ENCODE measurements around the gene P4HB. TPM values are rescaled to one million over a fixed set of nuclear protein-coding genes. Genes with fewer than 3 reads are reported as not detected.

Gene P4HB
- total RNA-seq, 2 experiments from 2014 or later, result 388 to 577 TPM

GRCh38 chr17:81813861-81814683, 46.3 kb downstream of the P4HB start:
- ChIA-PET POLR2A (no interaction called here), CTCF (ENCODE audit: unreplicated experiment) (no interaction called here)
- Histone ChIP-seq H3K9me3 (ENCODE audit: low read length) (no peaks in the 10 kb centered on the region), H4K20me1 (ENCODE audit: insufficient read depth, low read length) (no peaks in the 10 kb centered on the region), H3K4me1 (ENCODE audit: insufficient read depth, low read length, poor library complexity, severe bottlenecking) (no peaks in the 10 kb centered on the region), H3K36me3 (ENCODE audit: insufficient read depth, low read length) (no peaks in the 10 kb centered on the region), H3K27ac (ENCODE audit: low read depth, low read length, poor library complexity, severe bottlenecking) (no peak overlapping the region), H3K79me2 (ENCODE audit: insufficient read depth, low read depth, low read length) (no peaks in the 10 kb centered on the region), H3K9me2 (ENCODE audit: insufficient read depth, low read length) (no peaks in the 10 kb centered on the region), H3K4me3 (ENCODE audit: low read depth, low read length, poor library complexity, severe bottlenecking) (no peak overlapping the region), H2AFZ (ENCODE audit: low read length) (no peak overlapping the region), H3K4me2 (ENCODE audit: low read length) (no peak overlapping the region)
- TF ChIP-seq, protein P1, sequence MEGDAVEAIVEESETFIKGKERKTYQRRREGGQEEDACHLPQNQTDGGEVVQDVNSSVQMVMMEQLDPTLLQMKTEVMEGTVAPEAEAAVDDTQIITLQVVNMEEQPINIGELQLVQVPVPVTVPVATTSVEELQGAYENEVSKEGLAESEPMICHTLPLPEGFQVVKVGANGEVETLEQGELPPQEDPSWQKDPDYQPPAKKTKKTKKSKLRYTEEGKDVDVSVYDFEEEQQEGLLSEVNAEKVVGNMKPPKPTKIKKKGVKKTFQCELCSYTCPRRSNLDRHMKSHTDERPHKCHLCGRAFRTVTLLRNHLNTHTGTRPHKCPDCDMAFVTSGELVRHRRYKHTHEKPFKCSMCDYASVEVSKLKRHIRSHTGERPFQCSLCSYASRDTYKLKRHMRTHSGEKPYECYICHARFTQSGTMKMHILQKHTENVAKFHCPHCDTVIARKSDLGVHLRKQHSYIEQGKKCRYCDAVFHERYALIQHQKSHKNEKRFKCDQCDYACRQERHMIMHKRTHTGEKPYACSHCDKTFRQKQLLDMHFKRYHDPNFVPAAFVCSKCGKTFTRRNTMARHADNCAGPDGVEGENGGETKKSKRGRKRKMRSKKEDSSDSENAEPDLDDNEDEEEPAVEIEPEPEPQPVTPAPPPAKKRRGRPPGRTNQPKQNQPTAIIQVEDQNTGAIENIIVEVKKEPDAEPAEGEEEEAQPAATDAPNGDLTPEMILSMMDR (conservative IDR thresholded peaks at IDR 0.05; ENCODE audit: low read length), result no peak
- no peak for TF ChIP-seq EZH2phosphoT487 (IDR thresholded peaks at IDR 0.05; ENCODE audit: borderline replicate concordance, low read depth, low read length)
- intact Hi-C loops (cut with micrococcal nuclease; ENCODE audit: unreplicated experiment), result no loop called here
- DNase-seq (ENCODE audit: low spot score), result no peak
- BruUV-seq (replicated peaks), result no TSS peak

DNA sequence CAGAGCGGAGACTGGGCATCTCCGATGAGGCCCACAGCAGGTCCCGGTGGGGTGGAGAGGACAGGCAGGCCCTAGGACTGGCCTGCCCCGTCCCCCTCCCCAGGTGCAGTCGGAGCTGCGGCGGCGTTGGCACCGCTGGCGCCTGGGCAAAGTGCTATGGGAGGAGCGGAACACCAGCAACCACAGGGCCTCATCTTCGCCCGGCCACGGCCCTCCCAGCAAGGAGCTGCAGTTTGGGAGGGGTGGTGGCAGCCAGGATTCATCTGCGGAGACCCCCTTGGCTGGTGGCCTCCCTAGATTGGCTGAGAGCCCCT, 47.0 kb downstream of the P4HB start:
- CTCF ChIA-PET (ENCODE audit: unreplicated experiment), result no interaction called here
- intact Hi-C loops (cut with micrococcal nuclease; ENCODE audit: unreplicated experiment), result no loop called here

More for the DNA sequence above, 47.0 kb downstream of the P4HB start:
- Histone ChIP-seq H2AFZ (ENCODE audit: low read length) (no peak overlapping the region), H4K20me1 (ENCODE audit: insufficient read depth, low read length) (no peaks in the 10 kb centered on the region), H3K4me3 (ENCODE audit: low read depth, low read length, poor library complexity, severe bottlenecking) (no peak overlapping the region), H3K4me2 (ENCODE audit: low read length) (no peak overlapping the region), H3K9me2 (ENCODE audit: insufficient read depth, low read length) (no peaks in the 10 kb centered on the region), H3K27ac (ENCODE audit: low read depth, low read length, poor library complexity, severe bottlenecking) (no peak overlapping the region), H3K9me3 (ENCODE audit: low read length) (no peaks in the 10 kb centered on the region), H3K79me2 (ENCODE audit: insufficient read depth, low read depth, low read length) (no peaks in the 10 kb centered on the region), H3K4me1 (ENCODE audit: insufficient read depth, low read length, poor library complexity, severe bottlenecking) (no peaks in the 10 kb centered on the region), H3K36me3 (ENCODE audit: insufficient read depth, low read length) (no peaks in the 10 kb centered on the region)
- DNase-seq (ENCODE audit: low spot score), result no peak
- POLR2A ChIA-PET, result no interaction called here
- TF ChIP-seq, protein P1 (conservative IDR thresholded peaks at IDR 0.05; ENCODE audit: low read length), result no peak
- TF ChIP-seq EZH2phosphoT487 (IDR thresholded peaks at IDR 0.05; ENCODE audit: borderline replicate concordance, low read depth, low read length), result no peak
- no TSS peak for BruUV-seq (replicated peaks)

Data from OCI-LY7 (cell line).